ENCODE measurements around the gene SLC41A1.

DNA sequence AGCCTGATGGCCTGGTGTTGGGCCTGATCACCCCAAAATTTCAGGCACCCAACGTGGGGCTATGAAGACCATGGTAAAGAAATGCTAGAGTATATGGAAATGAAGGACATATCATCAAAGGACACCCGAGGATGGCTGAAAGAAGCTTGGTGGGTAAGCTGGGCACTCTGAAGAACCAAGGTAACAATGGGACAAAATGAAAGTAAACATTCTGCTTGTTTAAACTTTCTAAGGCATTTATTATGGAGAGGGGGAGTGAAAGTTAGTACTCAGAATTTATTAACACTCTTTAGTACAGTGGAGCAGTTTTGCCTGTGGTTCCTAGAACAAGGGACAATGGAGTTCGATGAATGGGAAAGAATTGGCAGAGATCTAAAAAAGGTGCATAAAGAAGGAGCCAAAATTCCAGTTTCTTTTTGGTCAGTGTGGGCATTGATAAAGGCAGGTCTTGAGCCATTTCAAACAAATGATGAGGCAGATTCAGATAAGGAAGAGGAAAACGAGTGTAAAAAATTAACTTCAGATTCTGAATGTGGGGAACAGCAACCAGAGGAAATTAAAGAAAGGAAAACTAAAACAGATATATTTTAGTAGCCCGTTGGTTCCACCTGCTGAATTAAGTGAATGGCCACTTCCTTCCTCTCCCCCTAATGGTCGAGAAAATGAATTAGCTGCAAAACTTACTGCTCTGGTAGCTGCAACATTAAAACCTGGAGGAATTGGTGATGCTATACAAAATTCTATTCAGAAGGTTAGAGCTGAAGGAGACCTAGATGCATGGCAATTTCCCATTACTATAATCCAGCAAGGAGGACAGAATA, 45.4 kb upstream of the SLC41A1 start:
- TF ChIP-seq CTCF (IDR thresholded peaks at IDR 0.05): peak in 2 of 7 experiments; percentile 10 to 15
- TF ChIP-seq POLR2AphosphoS5 (IDR thresholded peaks at IDR 0.05): no peak
- no peak for TF ChIP-seq POLR2A (IDR thresholded peaks at IDR 0.05)
- TF ChIP-seq EP300 (IDR thresholded peaks at IDR 0.05): no peak
